Right hindlimb (tissue), 1 donor: ENCODE data around the gene TGFA.

ENCODE experiments used
- DNase-seq: peaks from one replicate; pipeline ENCODE4 v3.0.0-alpha.2; 2018

TGFA gene

GRCh38 chr2:70523996-70524965 is 29.3 kb downstream of the TGFA start:
- no peak for DNase-seq

- DNase-seq = no peak
Measured at GRCh38 chr2:70523672-70523995, 30.0 kb downstream of the TGFA start.

GRCh38 chr2:70522627-70523026 is 31.0 kb downstream of the TGFA start:
- no peak for DNase-seq

GRCh38 chr2:70520825-70521224 is 32.8 kb downstream of the TGFA start:
- DNase-seq = no peak

GRCh38 chr2:70519453-70519852 is 34.2 kb downstream of the TGFA start:
- no peak for DNase-seq

GRCh38 chr2:70518557-70518956 is 35.1 kb downstream of the TGFA start:
- DNase-seq = no peak

GRCh38 chr2:70517804-70518203 is 35.8 kb downstream of the TGFA start:
- DNase-seq = no peak

- DNase-seq = no peak
Measured at GRCh38 chr2:70516596-70516995, 37.0 kb downstream of the TGFA start.

GRCh38 chr2:70515938-70516337 is 37.7 kb downstream of the TGFA start:
- DNase-seq = no peak

GRCh38 chr2:70514612-70515055 is 39.0 kb downstream of the TGFA start:
- no peak for DNase-seq

GRCh38 chr2:70513738-70514137 is 39.9 kb downstream of the TGFA start:
- DNase-seq = no peak

GRCh38 chr2:70511971-70512729 is 41.5 kb downstream of the TGFA start:
- DNase-seq = no peak

- no peak for DNase-seq
Measured at GRCh38 chr2:70510313-70510712, 43.3 kb downstream of the TGFA start.

- DNase-seq = no peak
Measured at GRCh38 chr2:70509565-70509964, 44.1 kb downstream of the TGFA start.

- DNase-seq = no peak
Measured at GRCh38 chr2:70508711-70509462, 44.7 kb downstream of the TGFA start.

GRCh38 chr2:70505613-70506391 is 47.8 kb downstream of the TGFA start:
- DNase-seq = no peak

- no peak for DNase-seq
Measured at GRCh38 chr2:70504750-70505149, 48.9 kb downstream of the TGFA start.

- no peak for DNase-seq
Measured at GRCh38 chr2:70503896-70504295, 49.7 kb downstream of the TGFA start.

- DNase-seq = no peak
Measured at GRCh38 chr2:70501728-70502127, 51.9 kb downstream of the TGFA start.

- no peak for DNase-seq
Measured at GRCh38 chr2:70501215-70501614, 52.4 kb downstream of the TGFA start.

GRCh38 chr2:70499253-70499652 is 54.4 kb downstream of the TGFA start:
- no peak for DNase-seq

GRCh38 chr2:70498528-70498927 is 55.1 kb downstream of the TGFA start:
- DNase-seq = no peak
